Endothelial cell of umbilical vein (primary cell): Measurements from ENCODE around the gene DENND1A.

Experiments
- POLR2A ChIP-seq: IDR thresholded peaks from 2 replicates; pipeline ENCODE4 v1.6.1; 2012; ENCODE audit warnings: low read depth, mild to moderate bottlenecking, control low read depth, low read length
- POLR2AphosphoS5 ChIP-seq: IDR thresholded peaks from 2 replicates; pipeline ENCODE4 v1.6.1; 2012; ENCODE audit warnings: low read depth, mild to moderate bottlenecking, control low read depth, low read length, moderate library complexity; ENCODE audit not compliant: insufficient read depth
- TF ChIP-seq, protein P1 (sequence below), 2 donors: IDR thresholded peaks; 1 replicate in 1 of 2; 2 replicates in 1 of 2; pipeline ENCODE4 v1.5.1; 2011; ENCODE audit warnings: low read length in 2 of 2, mild to moderate bottlenecking in 2 of 2, moderate library complexity in 2 of 2, control low read depth in 1 of 2, inconsistent platforms in 1 of 2, low read depth in 1 of 2; ENCODE audit not compliant: insufficient read depth in 1 of 2; ENCODE audit errors: extremely low read depth in 1 of 2

GRCh38 chr9:123402981-123403509 is 526.9 kb downstream of the DENND1A start:
- TF ChIP-seq POLR2A (no peak), POLR2AphosphoS5 (no peak)
- TF ChIP-seq, protein P1, sequence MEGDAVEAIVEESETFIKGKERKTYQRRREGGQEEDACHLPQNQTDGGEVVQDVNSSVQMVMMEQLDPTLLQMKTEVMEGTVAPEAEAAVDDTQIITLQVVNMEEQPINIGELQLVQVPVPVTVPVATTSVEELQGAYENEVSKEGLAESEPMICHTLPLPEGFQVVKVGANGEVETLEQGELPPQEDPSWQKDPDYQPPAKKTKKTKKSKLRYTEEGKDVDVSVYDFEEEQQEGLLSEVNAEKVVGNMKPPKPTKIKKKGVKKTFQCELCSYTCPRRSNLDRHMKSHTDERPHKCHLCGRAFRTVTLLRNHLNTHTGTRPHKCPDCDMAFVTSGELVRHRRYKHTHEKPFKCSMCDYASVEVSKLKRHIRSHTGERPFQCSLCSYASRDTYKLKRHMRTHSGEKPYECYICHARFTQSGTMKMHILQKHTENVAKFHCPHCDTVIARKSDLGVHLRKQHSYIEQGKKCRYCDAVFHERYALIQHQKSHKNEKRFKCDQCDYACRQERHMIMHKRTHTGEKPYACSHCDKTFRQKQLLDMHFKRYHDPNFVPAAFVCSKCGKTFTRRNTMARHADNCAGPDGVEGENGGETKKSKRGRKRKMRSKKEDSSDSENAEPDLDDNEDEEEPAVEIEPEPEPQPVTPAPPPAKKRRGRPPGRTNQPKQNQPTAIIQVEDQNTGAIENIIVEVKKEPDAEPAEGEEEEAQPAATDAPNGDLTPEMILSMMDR (IDR thresholded peaks at IDR 0.05; ENCODE audit: extremely low read depth in 1 of 2, insufficient read depth in 1 of 2, low read depth in 1 of 2, low read length in 2 of 2), result no peak
